ENCODE results near the gene LTB4R2.
"Not testable (repeated sequence)": the region's sequence is repeated elsewhere in the genome, so short reads cannot be mapped to it uniquely, and the experiment has no call there.

LTB4R2 gene

GRCh38 chr14:24321212-24321975 is 11.5 kb downstream of the LTB4R2 start:
- DNase-seq: no peak

- no peak for DNase-seq
Observed at GRCh38 chr14:24322672-24323071, 12.7 kb downstream of the LTB4R2 start.

GRCh38 chr14:24323341-24323740 is 13.4 kb downstream of the LTB4R2 start:
- DNase-seq: no peak

GRCh38 chr14:24324024-24324423 is 14.1 kb downstream of the LTB4R2 start:
- DNase-seq: no peak

GRCh38 chr14:24325041-24325530 is 15.1 kb downstream of the LTB4R2 start:
- DNase-seq: no peak

GRCh38 chr14:24325963-24326362 is 16.0 kb downstream of the LTB4R2 start:
- DNase-seq: no peak

- DNase-seq: no peak
Observed at GRCh38 chr14:24327303-24327702, 17.4 kb downstream of the LTB4R2 start.

- DNase-seq: not testable (repeated sequence)
Observed at GRCh38 chr14:24327914-24328313, 18.0 kb downstream of the LTB4R2 start.

GRCh38 chr14:24329073-24329663 is 19.2 kb downstream of the LTB4R2 start:
- DNase-seq: no peak

- no peak for DNase-seq
Observed at GRCh38 chr14:24329736-24330135, 19.8 kb downstream of the LTB4R2 start.

GRCh38 chr14:24330973-24331674 is 21.2 kb downstream of the LTB4R2 start:
- no peak for DNase-seq

- DNase-seq: no peak
Observed at GRCh38 chr14:24331731-24332267, 21.9 kb downstream of the LTB4R2 start.

- peak; percentile 6 to 31 for DNase-seq
Observed at GRCh38 chr14:24332268-24332993, 22.5 kb downstream of the LTB4R2 start.

GRCh38 chr14:24334431-24335291 is 24.7 kb downstream of the LTB4R2 start, which contains the start of gene ADCY4:
Gene ADCY4 (minus strand): TSS chr14:24335071. CDS start chr14:24334652, 419 bp downstream.
- no peak for DNase-seq

GRCh38 chr14:24335461-24336171 is 25.7 kb downstream of the LTB4R2 start:
- DNase-seq: no peak

GRCh38 chr14:24337144-24337823 is 27.3 kb downstream of the LTB4R2 start:
- no peak for DNase-seq

GRCh38 chr14:24337824-24338175 is 27.9 kb downstream of the LTB4R2 start:
- no peak for DNase-seq

- no peak for DNase-seq
Observed at GRCh38 chr14:24338843-24339242, 28.9 kb downstream of the LTB4R2 start.

- DNase-seq: peak in 1 of 2 experiments; percentile 29
Observed at GRCh38 chr14:24339284-24340151, 29.6 kb downstream of the LTB4R2 start, which contains the start of gene RIPK3. Gene RIPK3 (minus strand): TSS chr14:24339991. CDS start chr14:24339826, 165 bp downstream.
